ENCODE measurements around the gene N4BP2L2.

N4BP2L2 gene

GRCh38 chr13:32455594-32455903 is 83.0 kb downstream of the N4BP2L2 start:
- DNase-seq, result no peak

- DNase-seq, result no peak
These were observed 83.6 kb downstream of the N4BP2L2 start for GRCh38 chr13:32454886-32455593.

- DNase-seq, result no peak
These were observed 84.6 kb downstream of the N4BP2L2 start for GRCh38 chr13:32453981-32454380.

GRCh38 chr13:32448972-32449371 is 89.6 kb downstream of the N4BP2L2 start:
- DNase-seq, result no peak

GRCh38 chr13:32447894-32448623 is 90.5 kb downstream of the N4BP2L2 start:
- DNase-seq, result no peak

- no peak for DNase-seq
These were observed 91.7 kb downstream of the N4BP2L2 start for GRCh38 chr13:32446773-32447465.

GRCh38 chr13:32446220-32446619 is 92.4 kb downstream of the N4BP2L2 start:
- DNase-seq, result no peak

GRCh38 chr13:32445461-32445860 is 93.1 kb downstream of the N4BP2L2 start:
- no peak for DNase-seq

- no peak for DNase-seq
These were observed 95.5 kb downstream of the N4BP2L2 start for GRCh38 chr13:32443111-32443510.

GRCh38 chr13:32438871-32439270 is 99.7 kb downstream of the N4BP2L2 start:
- DNase-seq, result no peak

- no peak for DNase-seq
These were observed 105.7 kb downstream of the N4BP2L2 start for GRCh38 chr13:32432856-32433255.

GRCh38 chr13:32431361-32431760 is 107.2 kb downstream of the N4BP2L2 start:
- DNase-seq, result no peak

- no peak for DNase-seq
These were observed 108.4 kb downstream of the N4BP2L2 start for GRCh38 chr13:32430018-32430747.

- no peak for DNase-seq
These were observed 109.1 kb downstream of the N4BP2L2 start for GRCh38 chr13:32429433-32429909.

- DNase-seq, result no peak
These were observed 109.8 kb downstream of the N4BP2L2 start for GRCh38 chr13:32428581-32429432.

GRCh38 chr13:32427852-32428580 is 110.6 kb downstream of the N4BP2L2 start, which contains the start of gene N4BP2L1:
TSS of gene N4BP2L1 (minus strand) at chr13:32428130. CDS start at chr13:32428082, 48 bp downstream.
- DNase-seq, result no peak

- no peak for DNase-seq
These were observed 111.4 kb downstream of the N4BP2L2 start for GRCh38 chr13:32426990-32427851.

GRCh38 chr13:32426191-32426989 is 112.2 kb downstream of the N4BP2L2 start:
- DNase-seq, result no peak

- DNase-seq, result no peak
These were observed 113.4 kb downstream of the N4BP2L2 start for GRCh38 chr13:32425158-32425557.
